HPDE6-E6E7 (cell line): ENCODE measurements around the gene NPHP3.
"Not testable (repeated sequence)": the region's sequence is repeated elsewhere in the genome, so short reads cannot be mapped to it uniquely, and the experiment has no call there.

ENCODE experiments used
- DNase-seq: peaks from one replicate; pipeline ENCODE4 v3.0.0; 2011; ENCODE audit warnings: missing footprints; ENCODE audit errors: extremely low spot score

NPHP3 gene

GRCh38 chr3:132645058-132645457, 77.2 kb downstream of the NPHP3 start:
- no peak for DNase-seq

GRCh38 chr3:132643366-132643765, 78.8 kb downstream of the NPHP3 start:
- no peak for DNase-seq

GRCh38 chr3:132642539-132642847, 79.7 kb downstream of the NPHP3 start:
- no peak for DNase-seq

GRCh38 chr3:132641837-132642538, 80.2 kb downstream of the NPHP3 start:
- peak; percentile 37 for DNase-seq

- DNase-seq, result not testable (repeated sequence)
Observed at GRCh38 chr3:132641427-132641826, 80.8 kb downstream of the NPHP3 start.

GRCh38 chr3:132638706-132639105, 83.5 kb downstream of the NPHP3 start:
- no peak for DNase-seq

GRCh38 chr3:132637590-132637989, 84.6 kb downstream of the NPHP3 start:
- DNase-seq, result peak; percentile 52

- no peak for DNase-seq
Observed at GRCh38 chr3:132635052-132635451, 87.2 kb downstream of the NPHP3 start.
